Ovary (tissue), 3 donors: ENCODE results near the gene ETV6.

ENCODE experiments used
- CTCF ChIP-seq, 3 donors: fragments of 450-650 bp in 2 of 3; fragments of 200-600 bp in 1 of 3; IDR thresholded peaks; one replicate each; pipeline versions ENCODE4 v1.5.1 to v1.8.0; 2016 to 2022; ENCODE audit warnings: antibody characterized with exemption in 3 of 3, mild to moderate bottlenecking in 1 of 3
- POLR2A ChIP-seq: fragments of 450-650 bp; IDR thresholded peaks from one replicate; pipeline ENCODE4 v1.6.1; 2017; ENCODE audit warnings: antibody characterized with exemption, mild to moderate bottlenecking, moderate library complexity
- donor health status: DM: no; HTN: no; CAD: no.

GRCh38 chr12:11830307-11830801, 180.9 kb downstream of the ETV6 start:
- TF ChIP-seq POLR2A (no peak), CTCF (IDR thresholded peaks at IDR 0.05) (no peak)
